Ovary (tissue), 9 donors: Measurements from ENCODE around the gene CPNE1. TPM values are rescaled to one million over a fixed set of nuclear protein-coding genes. Genes with fewer than 3 reads are reported as not detected.

ENCODE experiments used
- DNase-seq, 5 donors: peaks; one replicate each; pipeline ENCODE4 v3.0.0-alpha.2; 2019 to 2020
- H3K27ac ChIP-seq, 2 donors: fragments of 200-600 bp; one replicate each; pipeline versions ENCODE4 v1.5.1 to v1.8.0; 2019 to 2022
- H3K27me3 ChIP-seq: fragments of 200-600 bp; one replicate; pipeline ENCODE4 v1.8.0; 2022
- H3K36me3 ChIP-seq: fragments of 200-600 bp; sonication (generic); one replicate; pipeline ENCODE4 v1.5.1; 2019
- H3K4me1 ChIP-seq: one replicate; pipeline ENCODE4 v1.8.1; 2013; ENCODE audit warnings: mild to moderate bottlenecking, moderate library complexity; ENCODE audit not compliant: insufficient read depth
- H3K4me3 ChIP-seq: fragments of 200-600 bp; sonication (generic); one replicate; pipeline ENCODE4 v1.5.1; 2017
- H3K9me3 ChIP-seq, 2 donors: fragments of 200-600 bp in 1 of 2; sonication (generic) in 1 of 2; one replicate each; pipeline versions ENCODE4 v1.5.1 to v1.8.1; 2013 to 2019; ENCODE audit warnings: mild to moderate bottlenecking in 1 of 2, moderate library complexity in 1 of 2
- EP300 ChIP-seq: sonication (generic); formaldehyde crosslinking; IDR thresholded peaks from one replicate; pipeline ENCODE4 v1.6.1; 2017; ENCODE audit warnings: antibody characterized with exemption
- POLR2A ChIP-seq: fragments of 450-650 bp; IDR thresholded peaks from one replicate; pipeline ENCODE4 v1.6.1; 2017; ENCODE audit warnings: antibody characterized with exemption, mild to moderate bottlenecking, moderate library complexity
- WGBS, 3 donors: extraction: QIAGEN DNeasy Blood & Tissue Kit in 1 of 3; methylation state at CpG; one replicate each; pipeline versions ENCODE4 v1.1.5 to v1.1.7; 2013 to 2017; 5-methylcytosine and 5-hydroxymethylcytosine counted together
- intact Hi-C, 4 donors: fragments of 100-400 bp; cut with DNase I; formaldehyde crosslinking; loops; one replicate each; pipeline versions ENCODE4 v1.11.0 to v1.15.1; 2022 to 2023
- polyA plus RNA-seq, 2 donors: library from polyadenylated mRNA; stranded (reverse); fragments of 200-250 nt in 1 of 2; fragments of 350-450 nt in 1 of 2; fragmentation: Illumina TruSeq in 1 of 2; extraction: RNeasy Lipid Tissue Mini Kit (QIAGEN cat#74804) in 1 of 2; gene quantifications; one replicate each; pipeline ENCODE4 v1.2.3, GENCODE V29; 2013 to 2014
- total RNA-seq, 7 donors: library from RNA; depleted of rRNA in 2 of 7; stranded (reverse); fragments of >200 nt in 2 of 7; fragmentation: NEBNext Ultra II Directional in 3 of 7; extraction: Animal tissue kit (Norgen Biotek cat#: 25700) in 3 of 7; gene quantifications; one replicate each; pipeline versions ENCODE4 v1.1.0 to v1.2.4, GENCODE V29; 2016 to 2023
- TF ChIP-seq, protein P1 (sequence below), 3 donors: fragments of 450-650 bp in 2 of 3; fragments of 200-600 bp in 1 of 3; IDR thresholded peaks; one replicate each; pipeline versions ENCODE4 v1.5.1 to v1.8.0; 2016 to 2022; ENCODE audit warnings: antibody characterized with exemption in 3 of 3, mild to moderate bottlenecking in 1 of 3
- donor health status: DM: no; HTN: no; CAD: no; lungs with moderate emphysema.
- donor health status: DM: no; HTN: no; CAD: no.
- donor health status: Bipolar disorder and iron deficiency.
- donor health status: DM: yes; HTN: yes; CAD: no.
- donor health status: DM: no; HTN: no; CAD: no.
- donor health status: DM: yes; HTN: yes; CAD: no.

CPNE1 gene
- total and polyA plus RNA-seq, 9 donors = 97.5 to 173 (median 157) TPM

DNA sequence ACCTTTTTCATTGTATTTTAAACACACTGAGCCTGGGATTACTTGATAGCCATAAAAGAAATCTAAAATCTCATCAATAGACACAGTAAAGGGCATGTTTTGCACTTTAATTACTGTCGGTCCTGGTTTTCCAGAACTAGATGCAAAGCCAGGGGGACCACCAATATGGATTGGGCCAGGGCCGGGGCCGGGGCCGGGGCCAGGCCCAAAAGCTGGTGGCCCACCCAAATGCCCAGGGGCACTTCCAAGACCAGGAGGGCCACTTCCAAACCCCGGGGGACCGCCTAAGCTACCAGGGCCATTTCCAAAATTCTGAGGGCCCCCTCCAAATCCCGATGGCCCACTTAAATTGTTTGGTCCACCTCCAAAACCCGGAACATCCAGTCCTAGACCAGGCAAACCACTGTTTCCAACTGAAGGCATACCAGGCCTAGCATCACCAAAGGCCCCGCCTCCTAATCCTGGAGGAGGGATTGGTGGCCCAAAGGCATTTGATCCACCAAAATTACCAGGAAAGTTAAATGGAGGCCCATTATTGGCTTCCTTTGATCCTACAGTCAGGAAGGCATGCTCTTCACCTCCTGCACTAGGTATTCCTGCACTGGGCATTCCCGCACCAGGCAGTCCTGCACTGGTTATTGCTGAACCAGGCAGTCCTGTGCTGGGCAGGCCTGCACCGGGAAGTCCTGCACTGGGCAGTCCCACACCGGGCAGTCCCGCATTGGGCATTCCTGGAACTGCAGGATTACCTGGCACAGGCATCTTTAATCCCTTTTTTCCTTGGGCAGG is 11.9 kb downstream of the CPNE1 start:
- no peak overlapping the region for H3K27ac ChIP-seq
- 95 to 97% (median 95%) methylated on average over 13 of the region's 13 CpGs for WGBS, 3 donors

DNA sequence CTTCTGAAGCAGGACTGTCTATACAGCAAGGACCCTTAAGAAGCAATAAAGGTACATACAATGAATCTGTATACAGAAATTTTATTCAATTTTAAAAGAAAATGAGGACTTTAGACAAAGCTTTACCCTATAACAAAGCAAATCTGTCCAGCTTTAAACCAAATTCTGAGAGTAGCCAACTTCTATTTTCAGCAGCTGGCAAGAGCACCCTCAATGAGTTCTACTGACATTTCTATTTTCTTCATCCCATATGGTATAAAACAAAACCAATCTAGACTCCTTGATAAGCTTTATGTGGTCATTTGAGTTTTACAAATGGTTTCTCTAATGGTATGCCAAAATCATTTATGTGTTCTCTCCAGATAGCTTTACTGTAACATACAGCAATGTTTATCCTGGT is 12.7 kb downstream of the CPNE1 start:
- peaks cover 4% of the 10 kb centered on the region for H3K4me1 ChIP-seq
- intact Hi-C loops = no loop called here
- H3K9me3 ChIP-seq = no peaks in the 10 kb centered on the region
- no peaks in the 10 kb centered on the region for H3K27me3 ChIP-seq
- no peak for DNase-seq
- H3K27ac ChIP-seq = no peak overlapping the region
- H3K36me3 ChIP-seq = no peaks in the 10 kb centered on the region
- TF ChIP-seq, protein P1, sequence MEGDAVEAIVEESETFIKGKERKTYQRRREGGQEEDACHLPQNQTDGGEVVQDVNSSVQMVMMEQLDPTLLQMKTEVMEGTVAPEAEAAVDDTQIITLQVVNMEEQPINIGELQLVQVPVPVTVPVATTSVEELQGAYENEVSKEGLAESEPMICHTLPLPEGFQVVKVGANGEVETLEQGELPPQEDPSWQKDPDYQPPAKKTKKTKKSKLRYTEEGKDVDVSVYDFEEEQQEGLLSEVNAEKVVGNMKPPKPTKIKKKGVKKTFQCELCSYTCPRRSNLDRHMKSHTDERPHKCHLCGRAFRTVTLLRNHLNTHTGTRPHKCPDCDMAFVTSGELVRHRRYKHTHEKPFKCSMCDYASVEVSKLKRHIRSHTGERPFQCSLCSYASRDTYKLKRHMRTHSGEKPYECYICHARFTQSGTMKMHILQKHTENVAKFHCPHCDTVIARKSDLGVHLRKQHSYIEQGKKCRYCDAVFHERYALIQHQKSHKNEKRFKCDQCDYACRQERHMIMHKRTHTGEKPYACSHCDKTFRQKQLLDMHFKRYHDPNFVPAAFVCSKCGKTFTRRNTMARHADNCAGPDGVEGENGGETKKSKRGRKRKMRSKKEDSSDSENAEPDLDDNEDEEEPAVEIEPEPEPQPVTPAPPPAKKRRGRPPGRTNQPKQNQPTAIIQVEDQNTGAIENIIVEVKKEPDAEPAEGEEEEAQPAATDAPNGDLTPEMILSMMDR (IDR thresholded peaks at IDR 0.05) = no peak
- TF ChIP-seq EP300 = no peak
- no peak for TF ChIP-seq POLR2A
- no peak overlapping the region for H3K4me3 ChIP-seq

More for the DNA sequence above, 11.9 kb downstream of the CPNE1 start:
- TF ChIP-seq POLR2A (no peak), EP300 (no peak)
- TF ChIP-seq, protein P1 (IDR thresholded peaks at IDR 0.05) = no peak
- Histone ChIP-seq H3K36me3 (no peaks in the 10 kb centered on the region), H3K27me3 (no peaks in the 10 kb centered on the region), H3K4me1 (peaks cover 6% of the 10 kb centered on the region), H3K4me3 (no peak overlapping the region), H3K9me3 (no peaks in the 10 kb centered on the region)
- DNase-seq = no peak
- intact Hi-C loops = no loop called here

DNA sequence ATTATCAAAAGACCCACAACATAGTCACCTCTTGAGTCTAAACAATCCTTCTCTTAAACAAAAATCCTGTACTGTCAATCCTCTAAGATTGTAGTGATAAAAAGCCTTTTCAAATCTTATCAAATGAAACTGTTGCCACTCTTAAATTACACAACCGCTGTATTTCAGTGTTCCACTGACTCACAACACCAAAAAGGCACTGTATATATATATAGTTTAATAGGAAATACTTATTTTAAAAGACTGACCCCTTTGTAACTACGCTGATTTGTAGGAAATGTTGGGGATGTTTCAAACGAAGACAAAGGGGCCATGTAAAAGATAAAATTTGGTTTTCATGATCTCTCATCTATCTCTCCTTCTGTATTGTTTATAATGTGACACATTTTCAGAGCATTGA is 14.1 kb downstream of the CPNE1 start:
- intact Hi-C loops = no loop called here
- Histone ChIP-seq H3K27ac (no peak overlapping the region), H3K4me1 (peaks cover 2% of the 10 kb centered on the region), H3K9me3 (no peaks in the 10 kb centered on the region), H3K36me3 (no peaks in the 10 kb centered on the region), H3K4me3 (no peak overlapping the region), H3K27me3 (no peaks in the 10 kb centered on the region)
- 70 to 78% (median 77%) methylated on average over 3 of the region's 3 CpGs for WGBS, 3 donors
- no peak for DNase-seq
- TF ChIP-seq EP300 (no peak), POLR2A (no peak)
- TF ChIP-seq, protein P1 (IDR thresholded peaks at IDR 0.05) = no peak

GRCh38 chr20:35648836-35649235 is 15.9 kb downstream of the CPNE1 start:
- H3K27ac ChIP-seq = no peak overlapping the region
- TF ChIP-seq EP300 (no peak), POLR2A (no peak)
- TF ChIP-seq, protein P1 (IDR thresholded peaks at IDR 0.05) = no peak
- H3K4me3 ChIP-seq = no peak overlapping the region
- intact Hi-C loops = no loop called here
- DNase-seq = no peak
- H3K9me3 ChIP-seq = no peaks in the 10 kb centered on the region
- H3K27me3 ChIP-seq = no peaks in the 10 kb centered on the region
- H3K4me1 ChIP-seq = peaks cover 4% of the 10 kb centered on the region
- no peaks in the 10 kb centered on the region for H3K36me3 ChIP-seq
